Anterior cingulate cortex (tissue), 58 donors: ENCODE results near the gene AKAP13.

ENCODE experiments used
- DNase-seq, 58 donors: peaks; one replicate each; lab custom pipeline; 2025; lab: John Stamatoyannopoulos, UW

The AKAP13 gene

DNA sequence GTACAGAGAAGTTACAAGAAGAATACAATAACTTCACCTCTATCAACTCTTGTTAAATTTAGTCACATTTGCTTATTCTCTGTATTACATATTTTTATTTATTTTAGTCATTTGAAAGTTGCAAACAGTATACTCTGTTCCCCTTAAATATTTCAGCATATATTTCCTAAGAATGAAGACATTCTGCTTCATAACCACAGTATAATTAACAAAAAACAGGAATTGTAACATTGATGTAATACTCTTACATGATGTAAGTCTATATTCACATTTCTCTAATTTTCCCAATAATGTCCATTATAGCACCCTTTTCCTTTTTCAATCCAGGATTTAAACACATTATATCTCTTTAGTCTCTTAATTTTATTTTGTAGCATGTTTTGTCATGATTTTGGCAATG lies 112.0 kb downstream of the AKAP13 start:
- DNase-seq: no peak

DNA sequence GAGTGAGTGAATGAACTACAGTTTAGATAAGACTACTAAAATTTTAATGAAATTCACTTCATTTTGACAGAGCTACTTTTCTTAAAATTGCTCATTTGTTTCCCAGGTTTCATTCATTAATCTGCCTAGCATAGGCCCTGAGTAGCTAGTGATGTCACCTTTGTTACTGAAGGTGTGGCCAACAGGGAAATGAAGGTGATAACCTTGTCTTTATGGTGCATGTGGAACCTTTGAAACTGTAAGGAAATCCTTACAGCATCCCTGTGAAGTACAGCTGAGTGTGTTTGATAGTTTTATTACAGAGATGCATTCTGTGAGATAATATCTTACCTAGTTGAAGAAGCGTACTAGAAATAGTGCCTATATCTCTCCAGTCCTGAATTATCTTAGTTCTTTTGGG lies 112.9 kb downstream of the AKAP13 start:
- no peak for DNase-seq

DNA sequence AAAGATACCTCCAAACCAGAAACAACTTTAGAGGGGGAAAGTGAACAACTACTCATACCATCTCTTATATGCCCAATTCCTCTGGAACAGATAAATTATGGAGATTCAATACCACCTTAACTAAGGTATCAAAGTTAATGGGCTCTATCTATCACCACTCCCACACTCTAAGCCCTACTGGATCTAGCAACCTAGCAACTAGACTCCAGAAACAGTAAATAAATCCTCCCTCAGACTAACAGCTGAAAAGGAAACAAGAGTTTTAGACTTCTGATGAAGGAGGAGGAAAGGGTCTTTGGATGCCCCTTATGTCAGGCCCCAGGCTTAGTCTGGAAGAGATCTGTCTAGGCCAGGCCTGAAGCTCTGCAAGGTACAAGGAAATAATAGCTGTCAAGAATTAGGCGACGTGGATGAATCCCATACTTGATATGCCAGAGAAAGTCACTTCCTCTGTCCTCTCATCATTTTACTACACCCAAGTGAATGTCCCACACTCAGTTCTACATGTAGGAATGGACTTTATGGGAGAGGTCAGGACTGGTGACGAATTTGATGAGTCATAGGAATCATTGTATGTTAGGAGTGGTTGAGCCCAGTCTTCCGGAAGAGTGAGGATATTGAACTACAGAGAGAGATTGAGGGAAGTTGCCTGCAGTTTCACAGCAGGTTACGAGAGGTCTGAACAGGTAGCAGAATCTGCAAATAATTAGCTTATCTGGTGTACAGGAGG lies 113.8 kb downstream of the AKAP13 start:
- no peak for DNase-seq

DNA sequence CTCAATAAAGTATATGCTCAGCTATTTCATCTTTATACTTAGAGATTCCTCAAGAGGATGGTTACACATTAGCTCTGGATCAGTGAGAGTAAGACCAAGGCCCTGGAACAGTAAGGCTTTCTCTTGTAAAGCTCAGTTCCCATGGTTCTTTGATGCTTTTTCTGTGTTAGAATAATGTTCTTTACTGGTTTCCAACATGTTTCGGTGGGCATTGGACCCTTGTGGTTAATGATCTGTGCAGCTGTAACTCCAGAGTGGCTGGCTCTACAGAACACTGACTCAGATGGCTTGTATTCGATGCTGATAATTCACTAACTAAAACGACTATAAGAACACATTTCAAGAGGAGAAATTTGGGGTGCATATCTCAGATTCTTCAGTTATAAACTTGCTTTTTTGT lies 114.7 kb downstream of the AKAP13 start:
- no peak for DNase-seq

DNA sequence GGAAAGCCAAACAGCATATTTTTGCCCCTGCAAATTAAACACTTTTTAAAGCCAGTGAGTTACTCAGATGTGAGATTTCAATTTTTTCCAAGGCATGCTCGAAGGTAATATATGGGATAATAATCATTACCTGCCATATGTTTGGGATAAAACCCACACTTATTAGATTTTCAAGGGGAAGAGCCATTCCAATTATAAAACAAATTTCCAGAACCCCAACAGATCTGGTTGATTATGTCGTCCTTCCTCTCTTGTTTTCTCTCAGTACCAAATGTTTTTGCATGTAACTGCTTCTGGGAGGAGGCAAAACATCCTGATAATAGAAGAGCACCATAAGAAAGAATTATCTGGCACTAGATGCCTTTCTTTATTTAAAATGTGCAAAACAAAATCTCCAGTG lies 115.1 kb downstream of the AKAP13 start:
- DNase-seq: no peak

DNA sequence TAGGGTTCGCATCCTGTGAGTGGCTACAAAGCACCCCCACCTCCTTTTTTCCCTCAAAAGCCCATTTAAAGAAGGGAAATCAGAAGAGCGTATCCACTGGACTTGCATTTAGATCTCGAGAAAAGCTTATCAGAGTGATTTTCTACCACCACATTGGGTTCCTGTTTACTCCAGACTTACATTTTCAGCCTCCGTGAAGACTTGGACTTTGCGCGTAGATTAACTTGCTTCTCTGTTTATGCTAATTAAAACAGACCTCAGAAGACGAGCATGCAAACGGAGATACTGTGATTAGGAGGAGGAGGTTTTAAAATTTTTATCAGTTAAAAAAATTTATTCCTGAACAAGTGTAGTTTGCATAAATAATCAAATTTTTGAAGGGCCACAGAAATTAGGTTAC lies 115.7 kb downstream of the AKAP13 start:
- no peak for DNase-seq

DNA sequence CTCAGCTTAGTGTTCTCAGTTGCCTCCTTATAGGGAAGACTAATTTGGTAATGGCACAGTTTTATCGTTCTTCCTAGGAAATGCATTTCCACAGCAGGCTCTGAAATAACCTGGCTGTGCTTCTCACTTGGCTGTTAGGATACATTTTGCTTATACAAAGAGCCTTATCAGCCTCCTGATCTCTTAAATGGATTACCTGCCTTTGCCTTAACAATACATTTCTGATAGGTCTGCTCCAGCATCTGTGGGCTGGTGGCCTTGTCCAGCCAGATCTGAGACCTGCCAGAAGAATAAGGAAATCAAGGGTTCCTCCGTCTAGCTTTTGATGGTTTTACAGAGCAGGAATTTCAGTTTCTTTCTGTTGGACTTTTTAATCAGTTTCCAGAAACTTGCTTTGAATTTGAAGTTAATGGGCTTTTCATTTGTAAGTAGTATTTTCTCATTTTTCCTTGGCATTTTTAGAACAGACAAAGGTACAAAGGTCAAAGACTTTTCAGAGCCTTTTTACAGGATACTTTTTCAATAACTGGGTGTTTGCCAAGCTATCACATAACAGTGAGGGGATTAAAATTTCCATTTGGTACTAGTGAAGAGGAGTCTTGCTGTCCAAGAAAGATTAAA lies 116.3 kb downstream of the AKAP13 start:
- DNase-seq: no peak

DNA sequence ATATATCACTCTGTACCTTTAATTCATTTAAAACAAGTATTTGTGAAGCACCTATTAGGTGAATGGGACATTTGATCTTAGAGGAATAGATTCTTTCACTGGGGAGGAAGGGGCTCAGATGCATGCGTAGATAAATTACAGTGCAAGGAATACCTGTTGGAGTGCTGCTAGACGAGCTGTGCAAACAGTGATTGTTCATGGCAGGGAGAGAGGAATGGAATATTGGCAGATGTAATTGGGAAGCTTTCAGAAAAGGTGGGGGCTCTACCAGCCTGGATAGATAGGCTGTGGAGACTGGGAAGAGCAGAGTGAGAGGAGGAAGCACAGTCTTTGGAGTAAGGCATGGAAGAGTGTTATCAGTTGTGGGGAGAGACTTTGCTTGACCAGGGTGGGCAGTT lies 116.8 kb downstream of the AKAP13 start:
- DNase-seq: no peak

DNA sequence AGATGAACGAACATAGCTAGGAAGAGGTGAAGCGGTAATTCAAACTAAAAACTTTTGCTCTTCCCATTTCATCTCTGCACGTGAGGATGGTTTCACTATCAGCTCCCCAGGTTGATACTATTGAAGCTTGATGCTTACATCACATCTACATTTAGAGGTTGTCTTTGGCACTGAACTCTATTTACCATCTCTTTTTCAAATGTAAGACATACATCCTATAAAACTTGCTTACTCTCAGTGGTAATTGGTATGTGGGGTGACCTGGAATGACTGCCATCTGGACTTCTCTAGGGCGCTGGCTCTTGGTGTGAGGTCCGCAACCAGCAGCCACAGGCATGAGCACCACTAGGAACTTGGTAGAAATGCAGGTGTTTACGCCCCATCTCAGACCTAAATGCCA lies 118.1 kb downstream of the AKAP13 start:
- no peak for DNase-seq

DNA sequence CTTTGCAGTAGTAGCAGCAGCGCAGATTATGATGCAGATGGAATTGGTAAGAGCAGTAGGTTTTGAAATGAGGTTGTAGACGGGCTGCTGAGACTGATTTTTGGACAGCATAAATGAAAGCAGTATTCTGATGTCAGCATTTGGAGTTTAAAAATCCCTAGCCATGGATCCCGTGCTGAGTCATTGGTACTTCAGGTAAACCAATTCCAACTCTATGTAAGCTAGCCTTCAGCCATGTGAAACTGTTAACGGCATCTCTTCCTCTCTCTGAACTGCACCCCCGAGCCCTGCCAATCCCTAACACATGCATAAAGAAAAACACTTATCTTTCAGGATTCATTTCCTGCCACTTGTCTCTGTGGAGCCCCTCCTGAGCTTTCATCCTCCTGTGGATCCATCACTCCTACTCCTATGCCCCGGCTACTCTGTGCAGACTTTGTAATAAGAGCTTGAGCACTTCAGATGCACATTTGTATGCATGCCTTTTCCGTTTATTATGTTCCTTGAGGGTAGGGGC lies 119.0 kb downstream of the AKAP13 start:
- DNase-seq: no peak

DNA sequence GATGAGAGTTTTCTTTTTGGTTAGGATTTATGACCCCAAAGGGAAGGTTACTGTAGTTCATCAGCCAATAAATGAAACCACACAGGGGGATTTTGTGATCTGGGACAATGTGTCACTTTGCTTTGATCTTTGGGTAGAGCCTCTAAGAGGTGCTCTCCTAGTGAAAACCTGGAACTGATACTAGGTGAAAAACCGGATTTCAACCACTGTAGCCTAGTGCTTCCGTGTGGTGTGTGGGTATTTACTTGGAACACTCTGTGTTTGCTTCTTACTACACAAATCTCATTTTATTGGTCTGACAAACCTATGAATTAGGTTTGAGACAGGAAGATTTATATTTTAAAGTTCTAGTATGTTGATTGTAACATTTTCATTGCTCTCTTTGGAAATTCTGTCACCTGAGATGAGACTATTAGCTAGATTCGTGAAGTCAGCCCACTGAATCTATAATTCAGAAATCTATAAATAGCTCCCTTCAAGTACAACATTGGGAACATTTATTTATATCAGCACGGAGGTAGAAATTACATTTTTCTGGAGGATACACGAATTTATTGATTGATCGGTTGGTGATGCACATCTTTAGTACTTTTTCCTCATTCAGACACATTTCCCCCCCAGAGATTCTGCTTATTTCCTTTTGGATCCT lies 119.8 kb downstream of the AKAP13 start:
- DNase-seq: no peak

DNA sequence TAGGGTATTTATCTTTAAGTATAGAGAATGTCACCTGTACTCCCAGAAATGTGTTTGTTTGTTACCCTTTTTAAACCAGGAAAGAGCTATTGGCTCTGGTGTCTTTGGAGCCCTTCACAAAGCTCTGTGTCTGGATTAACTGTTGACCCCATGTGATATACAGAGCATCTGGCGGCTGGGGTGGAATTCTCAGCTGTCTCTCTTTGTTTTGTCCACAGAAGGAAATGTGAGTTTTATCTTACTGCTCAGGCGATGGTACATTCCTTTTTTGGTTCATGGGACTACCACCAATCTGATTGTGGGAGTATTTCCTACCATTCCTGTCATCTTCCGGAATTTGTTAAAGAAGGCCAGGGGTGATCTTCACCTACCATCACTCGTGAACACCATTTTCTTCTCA lies 120.3 kb downstream of the AKAP13 start:
- DNase-seq: no peak

DNA sequence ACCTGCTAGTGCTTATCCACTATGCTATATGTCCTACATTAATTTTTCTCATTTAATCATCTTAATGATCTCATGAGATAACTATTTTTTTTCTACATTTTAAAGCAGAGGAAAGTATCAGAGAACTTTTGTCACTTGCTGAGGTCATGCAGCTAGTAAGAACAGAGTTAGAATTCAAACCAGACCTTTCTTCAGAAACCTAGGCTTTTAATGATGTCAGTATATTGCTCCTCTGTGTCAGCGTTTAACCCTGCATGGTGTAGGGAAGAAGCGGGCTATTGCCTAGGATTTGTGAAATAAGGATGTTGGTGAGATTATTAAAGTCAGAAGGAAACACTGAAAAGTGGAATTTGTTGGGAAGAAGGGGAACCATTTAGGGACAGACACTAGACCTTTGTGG lies 121.2 kb downstream of the AKAP13 start:
- DNase-seq: no peak

DNA sequence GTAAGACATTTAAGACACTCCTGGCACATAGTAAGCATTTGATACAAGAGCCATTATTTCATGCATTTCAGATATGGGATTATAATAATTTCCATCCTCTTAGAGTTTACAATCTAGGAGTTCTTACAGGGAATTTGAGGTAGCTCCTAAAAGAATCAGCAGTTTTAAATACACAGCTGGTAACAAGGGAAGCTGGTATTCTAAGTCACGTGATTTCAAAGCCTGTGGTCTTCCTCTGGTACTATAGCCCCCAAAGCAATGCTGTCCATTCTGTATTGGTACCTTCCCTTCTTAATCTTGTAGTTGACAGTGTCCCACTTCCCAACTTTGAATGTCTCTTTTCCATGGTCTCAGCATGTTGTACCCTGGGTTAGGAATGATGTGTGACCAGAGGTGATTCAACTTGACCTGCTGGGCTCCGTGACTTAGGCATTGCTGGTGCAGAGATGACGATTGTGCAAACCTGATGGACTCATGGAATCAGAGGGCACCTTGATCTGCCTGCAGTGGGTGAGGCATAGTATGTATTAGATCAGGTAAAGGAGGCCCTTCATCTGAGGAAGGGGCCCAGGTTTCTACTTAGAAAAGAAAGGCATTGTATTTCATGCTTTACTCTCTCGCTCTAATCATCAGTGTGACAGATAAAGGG lies 122.9 kb downstream of the AKAP13 start:
- no peak for DNase-seq

DNA sequence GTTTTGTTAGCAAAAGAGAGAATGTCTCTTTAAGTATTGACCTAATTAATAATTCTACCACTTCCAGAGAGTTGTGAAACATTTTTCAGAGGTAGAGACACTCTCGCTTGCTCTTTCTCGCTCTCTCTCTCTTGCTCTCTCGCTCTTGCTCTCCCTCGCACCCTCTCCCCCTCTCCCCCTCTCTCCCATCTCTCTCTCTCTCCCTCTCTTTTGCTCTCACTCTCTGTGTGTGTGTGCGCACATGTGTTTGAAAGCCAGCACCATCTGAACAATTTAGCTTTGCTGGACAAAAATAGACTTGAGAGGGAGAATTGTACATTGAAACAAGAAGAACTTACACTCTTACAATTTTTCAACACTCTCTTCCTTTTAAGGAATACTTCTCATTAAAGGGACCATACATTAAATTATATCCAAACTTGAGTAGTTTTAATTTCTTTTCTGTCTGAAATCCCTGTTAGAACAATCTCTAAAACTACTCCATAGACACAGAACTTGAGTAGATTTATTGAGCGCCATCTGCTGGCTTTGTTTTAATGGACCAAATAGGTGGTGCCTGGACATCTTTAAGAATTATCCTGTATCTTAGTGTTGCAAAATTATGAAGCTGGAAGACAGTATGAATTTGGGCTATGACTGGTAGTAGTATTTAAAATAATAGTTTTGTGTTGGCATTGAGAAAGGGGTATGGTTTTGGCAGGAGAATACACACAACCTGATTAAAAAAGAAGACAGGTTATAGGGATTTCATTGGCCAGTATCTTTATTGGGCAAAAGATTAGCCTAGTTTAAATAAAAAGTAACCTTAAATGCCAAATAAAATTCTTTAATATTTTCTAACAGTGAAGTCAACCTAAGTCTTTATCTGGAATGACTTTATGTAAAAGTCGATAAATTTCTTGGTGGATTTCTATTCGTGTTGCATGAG lies 124.6 kb downstream of the AKAP13 start:
- peak in 11 of 58 donors; percentile 0 to 27 (median 10) for DNase-seq

DNA sequence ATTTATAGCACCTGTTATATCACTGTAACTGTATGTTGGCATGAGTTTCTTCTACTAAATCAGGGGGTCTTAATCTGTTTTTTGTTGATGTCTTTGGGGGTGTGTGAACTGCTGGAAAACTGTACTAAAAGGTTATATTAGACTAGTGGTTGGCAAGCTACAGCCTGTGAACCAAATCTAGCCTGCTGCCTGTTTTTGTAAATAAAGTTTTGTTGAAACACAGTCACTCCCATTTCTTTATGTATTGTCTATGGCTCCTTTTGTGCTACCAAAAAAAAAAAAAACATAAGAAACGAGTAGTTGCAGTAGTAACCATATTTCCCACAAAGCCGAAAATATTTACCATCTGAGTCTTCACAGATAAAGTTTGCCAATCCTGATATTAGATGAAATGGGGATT lies 126.7 kb downstream of the AKAP13 start:
- no peak for DNase-seq

DNA sequence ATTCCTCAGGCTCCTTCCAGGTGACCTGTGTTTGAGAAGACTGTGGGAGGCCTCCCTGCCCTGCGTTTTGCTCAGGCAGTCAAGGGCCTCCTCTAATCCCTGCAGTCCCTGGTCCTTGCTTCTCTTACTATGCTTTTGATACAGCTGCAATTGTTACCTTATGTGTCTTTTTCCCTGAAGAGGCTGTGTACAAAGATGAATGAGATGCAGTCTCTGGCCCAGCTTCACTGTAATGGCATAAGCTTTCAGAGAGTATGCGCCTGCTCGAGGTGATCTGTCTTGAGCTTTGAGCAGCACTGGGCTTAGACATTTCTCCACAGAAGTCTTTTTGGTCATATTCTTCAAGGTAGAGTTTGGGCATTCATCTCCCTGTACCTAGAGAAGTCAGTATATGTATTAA lies 129.6 kb downstream of the AKAP13 start:
- no peak for DNase-seq

DNA sequence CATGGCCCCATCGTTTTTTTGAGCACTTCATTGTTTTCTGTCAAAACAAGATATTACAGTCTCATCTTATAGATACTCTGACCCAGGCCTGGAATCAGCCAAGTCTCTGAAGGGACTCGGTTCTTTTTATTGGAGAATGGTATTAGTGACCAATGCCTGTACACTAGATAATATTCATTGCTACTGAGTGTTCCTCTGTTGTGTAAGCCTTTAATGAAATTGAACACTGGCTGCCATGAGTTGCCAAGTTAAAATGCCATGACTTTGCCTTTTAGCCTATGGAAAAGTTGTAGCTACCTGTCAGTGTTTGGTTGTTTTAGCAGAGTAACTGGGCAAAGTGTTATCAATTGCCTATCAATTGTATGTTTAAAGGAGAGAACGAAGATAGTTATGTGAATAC lies 134.0 kb downstream of the AKAP13 start:
- no peak for DNase-seq

DNA sequence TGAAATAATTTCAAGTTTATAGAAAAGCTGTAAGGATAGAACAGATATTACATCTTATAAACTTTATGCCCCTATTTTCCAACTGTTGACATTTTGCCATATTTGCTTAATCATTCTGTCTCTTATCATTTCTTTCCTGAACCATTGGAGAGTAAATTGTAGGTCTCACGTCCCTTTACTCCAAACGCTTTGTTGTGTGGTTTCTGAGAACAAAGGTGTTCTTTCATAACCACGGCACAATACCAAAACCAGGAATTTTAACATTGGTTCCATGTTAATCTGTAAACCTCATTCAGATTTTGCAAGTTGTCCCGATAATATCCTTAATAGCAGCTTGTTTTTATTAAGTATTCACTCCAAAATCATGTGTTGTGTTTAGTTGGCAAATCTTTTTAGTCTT lies 134.8 kb downstream of the AKAP13 start:
- no peak for DNase-seq

DNA sequence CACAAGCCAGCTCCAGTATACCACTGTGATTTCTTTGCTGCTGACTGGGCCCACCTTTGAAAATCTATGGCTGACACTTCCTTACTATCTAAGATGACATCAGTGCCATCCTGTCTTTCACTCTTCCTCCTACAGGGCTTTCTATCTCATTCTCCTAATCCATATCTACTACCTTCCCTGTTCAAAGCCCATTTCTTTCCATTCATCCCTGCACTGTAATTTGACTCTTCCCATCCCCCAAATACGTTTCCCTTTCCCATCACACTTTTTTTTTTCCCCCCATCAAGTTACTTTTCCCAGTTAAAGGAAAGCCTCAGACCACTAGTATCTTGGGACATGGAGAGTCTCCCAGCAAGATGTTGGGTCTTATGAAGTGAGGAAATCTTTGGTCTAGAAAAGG lies 136.7 kb downstream of the AKAP13 start:
- DNase-seq: no peak
